H1 (cell line): ENCODE data around the gene TAF10. TPM values are rescaled to one million over a fixed set of nuclear protein-coding genes. Genes with fewer than 3 reads are reported as not detected.
A peak's percentile ranks its signal among the peaks of the same experiment; 100 is the strongest.

Experiments
- CTCF ChIA-PET: fragments of 300-600 bp; sonication (Branson Sonifier 250); formaldehyde crosslinking; loops from one replicate; lab custom pipeline; 2021; ENCODE audit not compliant: partially characterized antibody; lab: Charles Lee
- POLR2A ChIA-PET: fragments of 300-600 bp; sonication (Branson Sonifier 250); formaldehyde crosslinking; loops from one replicate; lab custom pipeline; 2021; ENCODE audit warnings: inconsistent platforms; ENCODE audit not compliant: partially characterized antibody; lab: Charles Lee
- DNase-seq, 2 experiments: peaks; one replicate each; pipeline versions ENCODE4 v3.0.0 to v3.0.0-alpha.2; 2010 to 2022; ENCODE audit warnings: low spot score in 2 of 2, low read depth in 1 of 2, mixed read lengths in 1 of 2
- FAIRE-seq: peaks from 2 replicates; lab custom pipeline; 2011; peaks lifted over from hg19 to GRCh38; lab: Jason Lieb, UNC
- H2AFZ ChIP-seq: 2 replicates; pipeline ENCODE4 v1.8.1; 2012; ENCODE audit warnings: low read length, inconsistent platforms
- H2AK5ac ChIP-seq: 2 replicates; pipeline ENCODE4 v1.6.1; 2013; ENCODE audit warnings: low read depth, low read length
- H2BK120ac ChIP-seq: replicated peaks from 2 replicates; pipeline ENCODE3; 2013; ENCODE audit warnings: low read depth, low read length, inconsistent platforms
- H2BK12ac ChIP-seq: 2 replicates; pipeline ENCODE4 v1.6.1; 2013; ENCODE audit warnings: low read depth, low read length
- H2BK15ac ChIP-seq: 2 replicates; pipeline ENCODE4 v1.6.1; 2013; ENCODE audit warnings: low read length
- H2BK20ac ChIP-seq: 2 replicates; pipeline ENCODE4 v1.6.1; 2013; ENCODE audit warnings: low read length
- H2BK5ac ChIP-seq: 2 replicates; pipeline ENCODE4 v1.6.1; 2013; ENCODE audit warnings: low read depth, low read length
- H3K14ac ChIP-seq: 2 replicates; pipeline ENCODE4 v1.6.1; 2013; ENCODE audit warnings: inconsistent platforms; ENCODE audit not compliant: insufficient read length
- H3K18ac ChIP-seq: 2 replicates; pipeline ENCODE4 v1.6.1; 2013; ENCODE audit warnings: low read length; ENCODE audit errors: extremely low read depth
- H3K23ac ChIP-seq: 2 replicates; pipeline ENCODE4 v1.6.1; 2013; ENCODE audit warnings: inconsistent platforms; ENCODE audit not compliant: insufficient read length
- H3K23me2 ChIP-seq: 2 replicates; pipeline ENCODE4 v1.6.1; 2013; ENCODE audit warnings: low read depth, low read length
- H3K27ac ChIP-seq: 2 replicates; pipeline ENCODE4 v1.6.1; 2011; ENCODE audit warnings: low read depth, low read length, inconsistent platforms
- H3K27me3 ChIP-seq, 4 experiments: replicated peaks in 1 of 4; 1 replicate in 1 of 4; 2 replicates in 3 of 4; pipeline versions ENCODE4 v1.6.1 to v1.8.1; 2011 to 2013; ENCODE audit warnings: low read length in 3 of 4, mild to moderate bottlenecking in 3 of 4, inconsistent platforms in 2 of 4, mixed read lengths in 2 of 4, moderate library complexity in 1 of 4; ENCODE audit not compliant: control insufficient read depth in 3 of 4, insufficient read depth in 3 of 4; ENCODE audit errors: extremely low read depth in 1 of 4
- H3K36me3 ChIP-seq, 4 experiments: 2 replicates each; pipeline versions ENCODE4 v1.6.1 to v1.8.1; 2011 to 2013; ENCODE audit warnings: mild to moderate bottlenecking in 4 of 4, low read length in 3 of 4, moderate library complexity in 2 of 4, control low read depth in 1 of 4, inconsistent platforms in 1 of 4; ENCODE audit not compliant: insufficient read depth in 4 of 4, control insufficient read depth in 2 of 4
- H3K4ac ChIP-seq: replicated peaks from 2 replicates; pipeline ENCODE3; 2013; ENCODE audit warnings: low read length, low read depth, mixed read lengths, inconsistent platforms; ENCODE audit not compliant: insufficient read length
- H3K4me1 ChIP-seq, 4 experiments: replicated peaks in 1 of 4; 1 replicate in 1 of 4; 2 replicates in 3 of 4; pipeline versions ENCODE4 v1.6.1 to v1.8.1; 2011 to 2013; ENCODE audit warnings: low read length in 3 of 4, inconsistent platforms in 2 of 4, mixed read lengths in 1 of 4; ENCODE audit not compliant: insufficient read depth in 4 of 4, control insufficient read depth in 3 of 4
- H3K4me2 ChIP-seq, 2 experiments: 2 replicates each; pipeline versions ENCODE4 v1.6.1 to v1.8.1; 2011 to 2013; ENCODE audit warnings: low read depth in 2 of 2, low read length in 2 of 2, control low read depth in 1 of 2, inconsistent platforms in 1 of 2, mild to moderate bottlenecking in 1 of 2; ENCODE audit not compliant: insufficient read depth in 1 of 2
- H3K4me3 ChIP-seq, 4 experiments: fragments of 200-600, 300-600 bp in 1 of 4; sonication (generic), shearing (Covaris generic), sonication (Bioruptor Twin) in 1 of 4; 2 replicates each; pipeline versions ENCODE4 v1.5.1 to v1.8.1; 2011 to 2016; ENCODE audit warnings: low read length in 4 of 4, low read depth in 3 of 4, control low read depth in 2 of 4, inconsistent platforms in 2 of 4, mild to moderate bottlenecking in 2 of 4, mixed read lengths in 1 of 4, moderate library complexity in 1 of 4; ENCODE audit not compliant: insufficient read depth in 2 of 4; ENCODE audit errors: extremely low read depth in 1 of 4
- H3K56ac ChIP-seq: replicated peaks from 2 replicates; pipeline ENCODE3; 2013; ENCODE audit warnings: low read depth, mild to moderate bottlenecking, mixed read lengths, low read length, inconsistent platforms; ENCODE audit not compliant: insufficient read length
- H3K79me1 ChIP-seq: 2 replicates; pipeline ENCODE4 v1.6.1; 2013; ENCODE audit warnings: low read depth, low read length, control low read depth
- H3K79me2 ChIP-seq, 2 experiments: 2 replicates each; pipeline versions ENCODE4 v1.6.1 to v1.8.1; 2012 to 2013; ENCODE audit warnings: low read length in 2 of 2, mild to moderate bottlenecking in 2 of 2, inconsistent platforms in 1 of 2; ENCODE audit not compliant: insufficient read depth in 2 of 2, control insufficient read depth in 1 of 2
- H3K9ac ChIP-seq, 4 experiments: replicated peaks in 1 of 4; 1 replicate in 1 of 4; 2 replicates in 3 of 4; pipeline versions ENCODE4 v1.6.1 to v1.8.1; 2011 to 2013; ENCODE audit warnings: low read depth in 3 of 4, low read length in 3 of 4, control low read depth in 2 of 4, mild to moderate bottlenecking in 2 of 4, moderate library complexity in 2 of 4, inconsistent platforms in 1 of 4; ENCODE audit errors: extremely low read depth in 1 of 4
- H3K9me3 ChIP-seq, 2 experiments: 2 replicates each; pipeline versions ENCODE4 v1.6.1 to v1.8.1; 2012 to 2013; ENCODE audit warnings: mild to moderate bottlenecking in 2 of 2, moderate library complexity in 2 of 2, control low read depth in 1 of 2, inconsistent platforms in 1 of 2, low read depth in 1 of 2, low read length in 1 of 2, mixed read lengths in 1 of 2; ENCODE audit not compliant: insufficient read depth in 2 of 2
- H4K20me1 ChIP-seq, 2 experiments: replicated peaks in 1 of 2; 2 replicates each; pipeline versions ENCODE3 to v1.8.1; 2011 to 2013; ENCODE audit warnings: inconsistent platforms in 2 of 2, low read length in 2 of 2, mild to moderate bottlenecking in 1 of 2; ENCODE audit not compliant: insufficient read depth in 2 of 2, control insufficient read depth in 1 of 2
- H4K5ac ChIP-seq: 2 replicates; pipeline ENCODE4 v1.6.1; 2013; ENCODE audit warnings: low read length, low read depth, mixed read lengths, inconsistent platforms; ENCODE audit not compliant: insufficient read length
- H4K8ac ChIP-seq: 2 replicates; pipeline ENCODE4 v1.8.0; 2013; ENCODE audit warnings: mild to moderate bottlenecking, moderate library complexity, low read length, inconsistent platforms; ENCODE audit not compliant: insufficient read depth; ENCODE audit errors: extremely low read depth
- H4K91ac ChIP-seq: replicated peaks from 2 replicates; pipeline ENCODE3; 2013; ENCODE audit warnings: low read length, mixed read lengths, inconsistent platforms; ENCODE audit not compliant: insufficient read length
- ASH2L ChIP-seq: fragments of 200-600, 300-600 bp; sonication (generic); IDR thresholded peaks from one replicate; pipeline ENCODE4 v1.7.1; 2017; ENCODE audit warnings: low read length
- BCL11A ChIP-seq, 2 experiments: IDR thresholded peaks; one replicate each; pipeline ENCODE4 v1.6.1; 2011; ENCODE audit warnings: low read depth in 2 of 2, low read length in 2 of 2, mild to moderate bottlenecking in 2 of 2
- CBX8 ChIP-seq: fragments of 300-800, 300-1000 bp; sonication (generic); IDR thresholded peaks from 2 replicates; pipeline ENCODE4 v1.7.1; 2016; ENCODE audit warnings: low read depth, low read length, borderline replicate concordance
- CHD2 ChIP-seq: IDR thresholded peaks from 2 replicates; pipeline ENCODE4 v1.6.1; 2012; ENCODE audit warnings: low read length, improper control_type of control experiment
- EZH2 ChIP-seq: fragments of 200-600 bp; sonication (generic); IDR thresholded peaks from 2 replicates; pipeline ENCODE4 v1.7.1; 2012; ENCODE audit warnings: low read depth, mild to moderate bottlenecking, moderate library complexity, low read length, inconsistent platforms; ENCODE audit not compliant: severe bottlenecking
- GTF2F1 ChIP-seq: IDR thresholded peaks from 2 replicates; pipeline ENCODE4 v1.6.1; 2012; ENCODE audit warnings: low read depth, low read length, improper control_type of control experiment, borderline replicate concordance
- JUN ChIP-seq: IDR thresholded peaks from 2 replicates; pipeline ENCODE4 v1.6.1; 2011; ENCODE audit warnings: low read depth, mild to moderate bottlenecking, improper control_type of control experiment, low read length
- PHF8 ChIP-seq: fragments of 200-600 bp; sonication (generic); conservative IDR thresholded peaks from 2 replicates; pipeline ENCODE4 v1.7.1; 2012; ENCODE audit warnings: low read depth, mild to moderate bottlenecking, inconsistent platforms, low read length, moderate library complexity
- POLR2A ChIP-seq, 2 experiments: IDR thresholded peaks; 1 replicate in 1 of 2; 2 replicates in 1 of 2; pipeline ENCODE4 v1.6.1; 2011; ENCODE audit warnings: low read depth in 2 of 2, low read length in 2 of 2, mild to moderate bottlenecking in 2 of 2; ENCODE audit errors: control extremely low read depth in 1 of 2
- POU5F1 ChIP-seq: IDR thresholded peaks from 2 replicates; pipeline ENCODE4 v1.6.1; 2011; ENCODE audit warnings: low read depth, mild to moderate bottlenecking, low read length, moderate library complexity
- RFX5 ChIP-seq: IDR thresholded peaks from 2 replicates; pipeline ENCODE4 v1.6.1; 2011; ENCODE audit warnings: low read depth, low read length, improper control_type of control experiment, borderline replicate concordance
- YY1 ChIP-seq: IDR thresholded peaks from 2 replicates; pipeline ENCODE4 v1.6.1; 2011; ENCODE audit warnings: low read depth, mild to moderate bottlenecking, low read length
- WGBS, 2 experiments: shearing (Covaris generic) in 1 of 2; methylation state at CpG; one replicate each; pipeline versions ENCODE4 v1.1.6 to v1.1.7; 2013 to 2015; ENCODE audit warnings: low lambda C conversion rate in 2 of 2, mixed read lengths in 2 of 2, inconsistent platforms in 1 of 2, low coverage in 1 of 2, missing lambda C conversion rate in 1 of 2; ENCODE audit not compliant: insufficient replicate concordance in 2 of 2, insufficient coverage in 1 of 2, insufficient read length in 1 of 2; ENCODE audit errors: extremely low coverage in 1 of 2, missing lambda C conversion rate in 1 of 2; 5-methylcytosine and 5-hydroxymethylcytosine counted together
- polyA plus RNA-seq, 7 experiments: library from polyadenylated mRNA; depleted of rRNA in 3 of 7; stranded (reverse) in 5 of 7; unstranded in 2 of 7; fragments of >200 nt in 5 of 7; fragments of 200-250 nt in 2 of 7; gene quantifications; 1 replicate in 5 of 7; 2 replicates in 1 of 7; 4 replicates in 1 of 7; pipeline versions ENCODE4 v1.2.1 to v1.2.3, GENCODE V29; 2011 to 2013; ENCODE audit warnings: missing spikeins in 2 of 7, mixed read lengths in 2 of 7
- total RNA-seq: library from RNA; stranded (reverse); fragmentation: NEBNext Ultra II Directional; extraction: Animal tissue kit (Norgen Biotek cat#: 25700); gene quantifications from 2 replicates; pipeline ENCODE4 v1.2.1, GENCODE V29; 2021

TAF10 gene
- total and polyA plus RNA-seq, 2 of the 8 experiments (the other 6 are each of a cell fraction or from before 2014, with no cell fraction given), result 128 to 213 TPM

- peak overlapping the region; percentile 63 for H3K4ac ChIP-seq
- no peak overlapping the region for H3K56ac ChIP-seq
- H2BK20ac ChIP-seq, result no peak overlapping the region
- no peak overlapping the region for H2BK15ac ChIP-seq
- ChIA-PET POLR2A (interaction anchor here (0.7 to 3.2 kb wide), 14 partner anchors 9 to 218 kb away, joined by 3 to 31 read pairs (median 4); partner anchors contain the start of genes MRPL17 and RRP8), CTCF (interaction anchor here (0.7 to 2.6 kb wide), 17 partner anchors 10 to 654 kb away, joined by 3 to 11 read pairs (median 3); partner anchors contain the start of gene ILK)
- no peak for FAIRE-seq
- H4K5ac ChIP-seq, result no peak overlapping the region
- DNase-seq, result no peak
- H3K14ac ChIP-seq, result no peak overlapping the region
- no peaks in the 10 kb centered on the region; the same call in none of the 2 replicates for H3K79me1 ChIP-seq
- peaks cover 0 to 8% of the 10 kb centered on the region in 2 experiments; a peak in 1 of 4 replicates for H3K79me2 ChIP-seq
- H3K9me3 ChIP-seq, result no peaks in the 10 kb centered on the region
- no peak overlapping the region for H2AK5ac ChIP-seq
- no peak overlapping the region for H3K18ac ChIP-seq
- H3K9ac ChIP-seq, result peak overlapping the region; percentile 68 to 96 (median 79)
- H3K36me3 ChIP-seq, result peaks cover 0 to 4% (median 2%) of the 10 kb centered on the region in 4 experiments; a peak in 4 of 8 replicates
- no peaks in the 10 kb centered on the region for H4K20me1 ChIP-seq
- no peak overlapping the region for H3K23ac ChIP-seq
- H2AFZ ChIP-seq, result no peak overlapping the region
- H4K91ac ChIP-seq, result no peak overlapping the region
- no peak overlapping the region for H2BK5ac ChIP-seq
- H2BK12ac ChIP-seq, result no peak overlapping the region
- H3K4me1 ChIP-seq, result peaks cover 0 to 7% (median 4%) of the 10 kb centered on the region in 4 experiments; a peak in 3 of 7 replicates
- peaks cover 6% of the 10 kb centered on the region for H3K23me2 ChIP-seq
- peak overlapping the region; percentile 87; the same call in 1 of the 2 replicates for H4K8ac ChIP-seq
- H2BK120ac ChIP-seq, result no peak overlapping the region
- WGBS, 2 experiments, result 83% methylated on average over 15 of the region's 15 CpGs; no CpG with 5 or more reads in 1 of the 2 experiments
- H3K4me3 ChIP-seq, result peak overlapping the region; percentile 72 to 97 (median 89)
- no peak overlapping the region for H3K27ac ChIP-seq
- H3K4me2 ChIP-seq, result peak overlapping the region; percentile 90 to 98
- H3K27me3 ChIP-seq, result no peaks in the 10 kb centered on the region
- TF ChIP-seq BCL11A (IDR thresholded peaks at IDR 0.05; ENCODE audit: low read depth in 2 of 2, low read length in 2 of 2), result no peak
- no peak for TF ChIP-seq GTF2F1
- no peak for TF ChIP-seq JUN
- TF ChIP-seq ASH2L, result no peak
- no peak for TF ChIP-seq PHF8
- TF ChIP-seq RFX5, result no peak
- no peak for TF ChIP-seq POLR2A (IDR thresholded peaks at IDR 0.05; ENCODE audit: control extremely low read depth in 1 of 2, low read depth in 2 of 2, low read length in 2 of 2)
- no peak for TF ChIP-seq CBX8
- TF ChIP-seq CHD2, result no peak
- no peak for TF ChIP-seq POU5F1
- TF ChIP-seq YY1, result no peak
- no peak for TF ChIP-seq EZH2
Observed at GRCh38 chr11:6618117-6619003, 6.3 kb upstream of the TAF10 start.
